ENCODE data around the gene COL10A1. TPM values are rescaled to one million over a fixed set of nuclear protein-coding genes. Genes with fewer than 3 reads are reported as not detected.

COL10A1 gene
- total and polyA plus RNA-seq, 2 donors (not counting 3 experiments of a cell fraction or from before 2014, with no cell fraction given) = not detected

GRCh38 chr6:116144605-116145004 is 18.7 kb upstream of the COL10A1 start:
- CTCF ChIA-PET = interaction anchor here (1.2 to 2.1 kb wide), 2 partner anchors 27 to 33 kb away, joined by 4 to 5 read pairs; no protein-coding TSS in a partner anchor
- no peak overlapping the region for H3K27ac ChIP-seq (ENCODE audit: insufficient read depth, low read depth, low read length)
- H3K4me2 ChIP-seq (ENCODE audit: insufficient read depth, low read length) = no peak overlapping the region
- H3K27me3 ChIP-seq (ENCODE audit: control insufficient read depth in 2 of 2, insufficient read depth in 2 of 2, low read length in 2 of 2) = no peaks in the 10 kb centered on the region
- H3K4me3 ChIP-seq (replicated peaks in 1 of 3; ENCODE audit: insufficient read depth in 1 of 3, low read depth in 1 of 3, low read length in 3 of 3) = no peak overlapping the region
- dilution Hi-C loops (cut with MboI; ENCODE audit: extremely low pct_ligation_motif_present, low sequenced_read_pairs) (no loop called here), intact Hi-C loops (cut with micrococcal nuclease) (no loop called here)
- H3K4me1 ChIP-seq (ENCODE audit: control insufficient read depth, extremely low read depth, insufficient read depth, low read length) = no peaks in the 10 kb centered on the region
- DNase-seq (ENCODE audit: low read depth, low spot score) (no peak), FAIRE-seq (no peak)
- POLR2A ChIA-PET = no interaction called here
- no peaks in the 10 kb centered on the region for H3K36me3 ChIP-seq (ENCODE audit: control insufficient read depth in 2 of 2, extremely low read depth in 1 of 2, insufficient read depth in 2 of 2, low read length in 2 of 2)
- no peaks in the 10 kb centered on the region for H3K79me2 ChIP-seq (ENCODE audit: control insufficient read depth, insufficient read depth, low read length)
- TF ChIP-seq MAX (IDR thresholded peaks at IDR 0.05; ENCODE audit: insufficient read depth, insufficient read length) = no peak
- no peak for TF ChIP-seq EZH2 (IDR thresholded peaks at IDR 0.05; ENCODE audit: borderline replicate concordance, low read depth, low read length, severe bottlenecking)
- no peak for TF ChIP-seq MYC (IDR thresholded peaks at IDR 0.05; ENCODE audit: low read depth, low read length)
- no peak for TF ChIP-seq POLR2A (IDR thresholded peaks at IDR 0.05; ENCODE audit: low read depth, low read length)
- no peak for TF ChIP-seq FOS (IDR thresholded peaks at IDR 0.05; ENCODE audit: borderline replicate concordance, insufficient read depth, low read length)
- no peak for TF ChIP-seq CTCF (IDR thresholded peaks at IDR 0.05; ENCODE audit: extremely low read depth in 1 of 2, insufficient read depth in 1 of 2, low read depth in 1 of 2, low read length in 2 of 2)
- TF ChIP-seq POLR2AphosphoS5 (IDR thresholded peaks at IDR 0.05; ENCODE audit: insufficient read depth, low read depth, low read length) = no peak
- no peak for TF ChIP-seq GATA2 (IDR thresholded peaks at IDR 0.05; ENCODE audit: insufficient read depth, insufficient read length, low read depth, low read length)
- TF ChIP-seq JUN (IDR thresholded peaks at IDR 0.05; ENCODE audit: borderline replicate concordance, insufficient read depth, insufficient read length, low read depth) = no peak
- BruUV-seq (replicated peaks) = no TSS peak
- no peaks in the 10 kb centered on the region for H3K9me1 ChIP-seq (replicated peaks; ENCODE audit: control insufficient read depth, extremely low read depth, insufficient read depth, low read length)
- H3K9ac ChIP-seq (replicated peaks; ENCODE audit: extremely low read depth, insufficient read depth, low read length) = no peak overlapping the region
- no peaks in the 10 kb centered on the region for H4K20me1 ChIP-seq (replicated peaks; ENCODE audit: control insufficient read depth, extremely low read depth, insufficient read depth, low read length)
- no peak overlapping the region for H2AFZ ChIP-seq (ENCODE audit: low read depth, low read length)
- no peaks in the 10 kb centered on the region for H3K9me3 ChIP-seq (replicated peaks; ENCODE audit: control insufficient read depth, insufficient read depth, low read length)

Data from endothelial cell of umbilical vein (primary cell).